Measurements from ENCODE around the gene NOTO. TPM values are rescaled to one million over a fixed set of nuclear protein-coding genes. Genes with fewer than 3 reads are reported as not detected.

The NOTO gene
- total and polyA plus RNA-seq, 2 of the 8 experiments (the other 6 are each of a cell fraction or from before 2014, with no cell fraction given): 0.33 to 0.54 TPM

- TF ChIP-seq SIN3A (conservative IDR thresholded peaks at IDR 0.05 in 1 of 2, IDR thresholded peaks at IDR 0.05 in 1 of 2; ENCODE audit: low read depth in 1 of 2, low read length in 2 of 2) (no peak), HDAC2 (IDR thresholded peaks at IDR 0.05; ENCODE audit: borderline replicate concordance in 1 of 2, low read depth in 2 of 2, low read length in 2 of 2) (no peak), TCF12 (IDR thresholded peaks at IDR 0.05; ENCODE audit: low read depth, low read length) (no peak), CBX5 (IDR thresholded peaks at IDR 0.05; ENCODE audit: low read depth, low read length) (no peak), KDM5A (IDR thresholded peaks at IDR 0.05; ENCODE audit: low read length) (no peak), CHD1 (IDR thresholded peaks at IDR 0.05; ENCODE audit: low read depth, low read length) (no peak), ASH2L (IDR thresholded peaks at IDR 0.05; ENCODE audit: low read length) (no peak)
Observed at GRCh38 chr2:73257021-73257420, 54.6 kb downstream of the NOTO start (continued).

All from H1 (cell line).